HG02588 (cell line): ENCODE measurements around the gene VPS35.
"Not testable (repeated sequence)": the region's sequence is repeated elsewhere in the genome, so short reads cannot be mapped to it uniquely, and the experiment has no call there.

ENCODE experiments used
- ATAC-seq: cut with Tn5 transposase; IDR thresholded peaks from one replicate; pipeline ENCODE4 v1.9.1; 2021; ENCODE audit warnings: mild to moderate bottlenecking, moderate library complexity; ENCODE audit not compliant: unreplicated experiment

Gene VPS35

GRCh38 chr16:46713634-46714033 lies 24.7 kb upstream of the VPS35 start:
- ATAC-seq: no peak

GRCh38 chr16:46712911-46713310 lies 23.9 kb upstream of the VPS35 start:
- no peak for ATAC-seq

- no peak for ATAC-seq
Observed at GRCh38 chr16:46711106-46712058, 22.4 kb upstream of the VPS35 start.

- ATAC-seq: no peak
Observed at GRCh38 chr16:46709469-46710005, 20.6 kb upstream of the VPS35 start.

- no peak for ATAC-seq
Observed at GRCh38 chr16:46706642-46707041, 17.7 kb upstream of the VPS35 start.

GRCh38 chr16:46702030-46702429 lies 13.1 kb upstream of the VPS35 start:
- ATAC-seq: no peak

GRCh38 chr16:46701615-46702014 lies 12.6 kb upstream of the VPS35 start:
- ATAC-seq: no peak

GRCh38 chr16:46700048-46700447 lies 11.1 kb upstream of the VPS35 start:
- no peak for ATAC-seq

GRCh38 chr16:46696957-46697356 lies 8.0 kb upstream of the VPS35 start:
- ATAC-seq: no peak

GRCh38 chr16:46695937-46696336 lies 7.0 kb upstream of the VPS35 start:
- ATAC-seq: no peak

- ATAC-seq: no peak
Observed at GRCh38 chr16:46693598-46693997, 4.6 kb upstream of the VPS35 start.

GRCh38 chr16:46691726-46692125 lies 2.7 kb upstream of the VPS35 start:
- no peak for ATAC-seq

GRCh38 chr16:46690281-46691178 lies 1.6 kb upstream of the VPS35 start:
- no peak for ATAC-seq

- ATAC-seq: peak; percentile 72
Observed at GRCh38 chr16:46689365-46690280, 645 bp upstream of the VPS35 start, which contains the start of gene ORC6. Gene ORC6, plus strand, starts transcription at chr16:46689659. Its CDS starts 47 bp downstream, at chr16:46689706.

- ATAC-seq: no peak
Observed at GRCh38 chr16:46688101-46688653, 801 bp downstream of the VPS35 start.

- ATAC-seq: no peak
Observed at GRCh38 chr16:46687486-46687885, 1.5 kb downstream of the VPS35 start.

GRCh38 chr16:46686815-46687473 lies 2.0 kb downstream of the VPS35 start:
- ATAC-seq: no peak

GRCh38 chr16:46681867-46682266 lies 7.1 kb downstream of the VPS35 start:
- ATAC-seq: not testable (repeated sequence)

GRCh38 chr16:46677943-46678342 lies 11.0 kb downstream of the VPS35 start:
- ATAC-seq: not testable (repeated sequence)
